Loucy (cell line): ENCODE data around the gene RERE.

Experiments used
- H2AFZ ChIP-seq: fragments of 200-600 bp; sonication (generic); 2 replicates; pipeline ENCODE4 v1.6.0; 2016; ENCODE audit warnings: antibody characterized with exemption, mild to moderate bottlenecking, low read length, moderate library complexity
- H3F3A ChIP-seq: fragments of 200-600 bp; 2 replicates; pipeline ENCODE4 v1.6.0; 2016; ENCODE audit warnings: antibody characterized with exemption, low read depth, mild to moderate bottlenecking
- H3K27me3 ChIP-seq: fragments of 200-600 bp; sonication (generic); 2 replicates; pipeline ENCODE4 v1.6.1; 2014; ENCODE audit warnings: low read length, mild to moderate bottlenecking; ENCODE audit not compliant: insufficient read depth, poor library complexity, severe bottlenecking
- H3K36me3 ChIP-seq: fragments of 200-600 bp; sonication (generic); 2 replicates; pipeline ENCODE4 v1.6.1; 2016; ENCODE audit warnings: low read length; ENCODE audit not compliant: insufficient read depth
- H3K4me1 ChIP-seq: fragments of 200-600 bp; sonication (generic); 2 replicates; pipeline ENCODE4 v1.5.1; 2014; ENCODE audit warnings: low read length, mild to moderate bottlenecking; ENCODE audit not compliant: insufficient read depth, poor library complexity, severe bottlenecking
- H3K4me2 ChIP-seq: fragments of 200-600 bp; sonication (generic); 2 replicates; pipeline ENCODE4 v1.6.0; 2014; ENCODE audit warnings: antibody characterized with exemption, low read length, low read depth, mild to moderate bottlenecking; ENCODE audit not compliant: poor library complexity, severe bottlenecking
- H3K4me3 ChIP-seq: fragments of 200-600 bp; sonication (generic); 2 replicates; pipeline ENCODE4 v1.5.1; 2014; ENCODE audit warnings: low read length, mild to moderate bottlenecking, mixed read lengths; ENCODE audit not compliant: poor library complexity, severe bottlenecking
- H3K79me2 ChIP-seq: fragments of 200-600 bp; sonication (generic); 2 replicates; pipeline ENCODE4 v1.6.1; 2014; ENCODE audit warnings: low read length; ENCODE audit not compliant: insufficient read depth
- H3K9ac ChIP-seq: fragments of 200-600 bp; sonication (generic); 2 replicates; pipeline ENCODE4 v1.6.0; 2014; ENCODE audit warnings: mild to moderate bottlenecking, low read depth, low read length, moderate library complexity; ENCODE audit not compliant: poor library complexity, severe bottlenecking
- H3K9me2 ChIP-seq: fragments of 200-600 bp; sonication (generic); replicated peaks from 2 replicates; pipeline ENCODE4 v1.6.1; 2016; ENCODE audit warnings: low read depth, low read length, mixed read lengths
- H3K9me3 ChIP-seq: fragments of 200-600 bp; sonication (generic); 2 replicates; pipeline ENCODE4 v1.6.1; 2014; ENCODE audit warnings: mild to moderate bottlenecking, antibody characterized with exemption, low read length, low read depth; ENCODE audit not compliant: insufficient read depth
- H4K20me1 ChIP-seq: fragments of 200-600 bp; sonication (generic); 2 replicates; pipeline ENCODE4 v1.6.0; 2014; ENCODE audit warnings: antibody characterized with exemption, low read length, mild to moderate bottlenecking; ENCODE audit not compliant: insufficient read depth, poor library complexity, severe bottlenecking
- CTCF ChIP-seq: fragments of 200-600 bp; sonication (generic); conservative IDR thresholded peaks from 2 replicates; pipeline ENCODE4 v1.5.1; 2014; ENCODE audit warnings: mild to moderate bottlenecking, antibody characterized with exemption, low read length
- EZH2phosphoT487 ChIP-seq: fragments of 200-600 bp; IDR thresholded peaks from 2 replicates; pipeline ENCODE4 v1.6.1; 2018; ENCODE audit warnings: antibody characterized with exemption, mild to moderate bottlenecking, moderate library complexity, borderline replicate concordance

The RERE gene

GRCh38 chr1:8752411-8752810 lies 65.0 kb downstream of the RERE start:
- no peaks in the 10 kb centered on the region for H3K9me2 ChIP-seq
- no peaks in the 10 kb centered on the region for H3K36me3 ChIP-seq
- no peak for TF ChIP-seq EZH2phosphoT487
- TF ChIP-seq CTCF = no peak
- H3K9me3 ChIP-seq = no peaks in the 10 kb centered on the region
- H3K4me1 ChIP-seq = peaks cover 15% of the 10 kb centered on the region
- no peaks in the 10 kb centered on the region for H3F3A ChIP-seq
- no peak overlapping the region for H2AFZ ChIP-seq
- H3K4me3 ChIP-seq = no peak overlapping the region
- no peak overlapping the region for H3K9ac ChIP-seq
- peaks cover 52% of the 10 kb centered on the region; the same call in 1 of the 2 replicates for H3K79me2 ChIP-seq
- H3K4me2 ChIP-seq = peak overlapping the region; percentile 10
- H3K27me3 ChIP-seq = no peaks in the 10 kb centered on the region
- peaks cover 8% of the 10 kb centered on the region for H4K20me1 ChIP-seq

DNA sequence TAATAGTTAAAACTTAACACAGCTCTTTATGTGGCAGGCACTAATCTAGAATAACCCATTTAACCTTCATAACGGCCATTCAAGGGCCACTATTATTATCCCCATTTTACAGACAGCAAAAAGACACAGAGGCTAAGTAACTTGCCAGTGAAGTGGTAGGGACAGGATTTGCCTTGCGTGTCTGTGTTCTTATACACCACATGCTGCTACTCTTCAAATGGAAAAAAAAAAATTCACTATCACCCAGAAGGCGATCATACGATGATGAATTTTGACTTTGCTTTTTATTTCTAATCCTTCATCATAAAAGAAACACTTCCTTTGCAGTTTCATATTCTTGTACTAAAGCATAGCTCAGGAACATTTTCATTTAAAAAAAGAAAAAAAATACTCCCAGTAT lies 65.5 kb downstream of the RERE start:
- no peaks in the 10 kb centered on the region for H3F3A ChIP-seq
- H3K27me3 ChIP-seq = no peaks in the 10 kb centered on the region
- no peaks in the 10 kb centered on the region for H3K9me3 ChIP-seq
- no peak for TF ChIP-seq CTCF
- no peak for TF ChIP-seq EZH2phosphoT487
- H3K4me2 ChIP-seq = peak overlapping the region; percentile 10
- H3K79me2 ChIP-seq = peaks cover 49% of the 10 kb centered on the region; the same call in 1 of the 2 replicates
- no peak overlapping the region for H3K4me3 ChIP-seq
- peaks cover 15% of the 10 kb centered on the region for H3K4me1 ChIP-seq
- H4K20me1 ChIP-seq = peaks cover 4% of the 10 kb centered on the region
- H2AFZ ChIP-seq = no peak overlapping the region
- no peaks in the 10 kb centered on the region for H3K9me2 ChIP-seq
- no peak overlapping the region for H3K9ac ChIP-seq
- no peaks in the 10 kb centered on the region for H3K36me3 ChIP-seq

DNA sequence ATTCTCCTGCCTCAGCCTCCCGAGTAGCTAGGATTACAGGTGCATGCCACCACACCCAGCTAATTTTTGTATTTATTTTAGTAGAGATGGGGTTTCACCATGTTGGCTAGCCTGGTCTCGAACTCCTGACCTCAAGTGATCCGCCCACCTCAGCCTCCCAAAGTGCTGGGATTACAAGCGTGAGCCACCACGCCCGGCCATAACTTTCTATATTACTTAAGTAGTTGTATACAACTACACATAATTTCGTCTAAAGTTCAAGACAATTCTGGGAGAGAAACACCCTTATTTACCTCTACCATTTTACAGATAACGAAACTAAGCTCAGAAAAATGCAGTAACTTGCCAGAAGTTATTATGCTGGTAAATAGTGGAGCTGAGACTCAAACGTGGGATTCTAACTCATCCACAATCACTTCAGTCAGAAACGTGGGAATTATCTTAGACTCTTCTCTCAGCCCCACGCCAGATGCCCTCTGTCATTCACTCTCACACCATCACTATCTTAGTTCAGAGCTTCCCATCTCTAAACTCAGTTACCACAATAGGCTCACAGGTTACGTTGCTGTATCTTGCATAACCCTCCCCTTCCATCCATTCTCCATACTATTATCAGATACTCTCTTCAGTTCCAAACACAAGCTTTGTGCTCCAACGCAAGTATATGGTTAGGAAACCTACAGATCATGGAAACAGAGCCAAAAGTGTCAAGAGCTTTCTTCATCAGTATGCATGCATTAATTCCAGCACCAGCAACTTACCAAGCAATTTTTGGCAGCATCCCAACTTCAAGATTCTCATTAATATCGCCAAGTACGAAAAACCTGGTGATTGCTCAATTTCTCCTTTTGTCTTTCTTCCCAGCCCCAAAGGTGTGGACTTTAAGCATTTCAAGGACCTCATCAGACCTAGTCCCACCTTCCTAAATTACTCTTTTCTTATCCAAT lies 69.3 kb downstream of the RERE start:
- H3K36me3 ChIP-seq = no peaks in the 10 kb centered on the region
- no peaks in the 10 kb centered on the region for H3K9me3 ChIP-seq
- 0 out of 2 replicates have a peak, but pooled peaks cover 2% of the 10 kb centered on the region for H3F3A ChIP-seq
- H3K4me1 ChIP-seq = peaks cover 32% of the 10 kb centered on the region
- peaks cover 4% of the 10 kb centered on the region for H4K20me1 ChIP-seq
- H3K9me2 ChIP-seq = no peaks in the 10 kb centered on the region
- no peak overlapping the region for H3K4me2 ChIP-seq
- no peak for TF ChIP-seq CTCF
- TF ChIP-seq EZH2phosphoT487 = no peak
- H3K27me3 ChIP-seq = no peaks in the 10 kb centered on the region
- no peak overlapping the region for H3K9ac ChIP-seq
- H3K79me2 ChIP-seq = peaks cover 38% of the 10 kb centered on the region
- H2AFZ ChIP-seq = no peak overlapping the region
- no peak overlapping the region for H3K4me3 ChIP-seq
